Esophagus muscularis mucosa (tissue), 4 donors: ENCODE data around the gene NRSN2. TPM values are rescaled to one million over a fixed set of nuclear protein-coding genes. Genes with fewer than 3 reads are reported as not detected.

Experiments used
- DNase-seq: peaks from one replicate; pipeline ENCODE4 v3.0.0-alpha.2; 2017; ENCODE audit errors: extremely low spot score
- H3K27ac ChIP-seq, 4 donors: fragments of 200-600 bp; sonication (generic); replicated peaks in 1 of 4; 1 replicate in 3 of 4; 2 replicates in 1 of 4; pipeline ENCODE4 v1.5.1; 2016 to 2019; ENCODE audit warnings: mild to moderate bottlenecking in 1 of 4
- H3K27me3 ChIP-seq, 4 donors: fragments of 200-600 bp; sonication (generic); one replicate each; pipeline versions ENCODE4 v1.5.1 to v1.6.0; 2016 to 2019
- H3K36me3 ChIP-seq, 4 donors: fragments of 200-600 bp; sonication (generic); one replicate each; pipeline ENCODE4 v1.5.1; 2016 to 2019
- H3K4me1 ChIP-seq, 4 donors: fragments of 200-600 bp; sonication (generic); one replicate each; pipeline ENCODE4 v1.5.1; 2016 to 2019
- H3K4me3 ChIP-seq, 4 donors: fragments of 200-600 bp; sonication (generic); 1 replicate in 2 of 4; 2 replicates in 2 of 4; pipeline ENCODE4 v1.5.1; 2016 to 2019; ENCODE audit warnings: mild to moderate bottlenecking in 4 of 4, moderate library complexity in 1 of 4
- H3K9me3 ChIP-seq, 4 donors: fragments of 200-600 bp; sonication (generic); 1 replicate in 3 of 4; 2 replicates in 1 of 4; pipeline ENCODE4 v1.5.1; 2016 to 2019
- EP300 ChIP-seq: sonication (generic); formaldehyde crosslinking; IDR thresholded peaks from one replicate; pipeline ENCODE4 v1.6.1; 2017; ENCODE audit warnings: antibody characterized with exemption
- POLR2A ChIP-seq: fragments of 450-650 bp; IDR thresholded peaks from one replicate; pipeline ENCODE4 v1.6.1; 2017; ENCODE audit warnings: antibody characterized with exemption, moderate library complexity, mild to moderate bottlenecking, low read depth
- POLR2AphosphoS5 ChIP-seq, 2 donors: sonication (generic); formaldehyde crosslinking; IDR thresholded peaks; one replicate each; pipeline ENCODE4 v1.6.1; 2017; ENCODE audit warnings: antibody characterized with exemption in 2 of 2
- WGBS: methylation state at CpG from one replicate; pipeline ENCODE4 v1.1.5; 2018; 5-methylcytosine and 5-hydroxymethylcytosine counted together
- intact Hi-C: fragments of 100-400 bp; cut with DNase I; formaldehyde crosslinking; loops from one replicate; pipeline ENCODE4 v1.15.1; 2023
- total RNA-seq, 4 donors: library from RNA; depleted of rRNA; stranded (reverse); fragments of >200 nt; gene quantifications; one replicate each; pipeline versions ENCODE4 v1.1.0 to v1.2.1, GENCODE V29; 2016
- TF ChIP-seq, protein P1 (sequence below), 3 experiments: fragments of 200-600 bp in 2 of 3; fragments of 450-650 bp in 1 of 3; sonication (generic) in 2 of 3; IDR thresholded peaks; one replicate each; pipeline ENCODE4 v1.5.1; 2017 to 2019; ENCODE audit warnings: antibody characterized with exemption in 3 of 3, mild to moderate bottlenecking in 2 of 3, moderate library complexity in 1 of 3

Gene NRSN2
- total RNA-seq, 4 donors from 2014 or later: 20.8 to 72.8 (median 48.9) TPM

DNA sequence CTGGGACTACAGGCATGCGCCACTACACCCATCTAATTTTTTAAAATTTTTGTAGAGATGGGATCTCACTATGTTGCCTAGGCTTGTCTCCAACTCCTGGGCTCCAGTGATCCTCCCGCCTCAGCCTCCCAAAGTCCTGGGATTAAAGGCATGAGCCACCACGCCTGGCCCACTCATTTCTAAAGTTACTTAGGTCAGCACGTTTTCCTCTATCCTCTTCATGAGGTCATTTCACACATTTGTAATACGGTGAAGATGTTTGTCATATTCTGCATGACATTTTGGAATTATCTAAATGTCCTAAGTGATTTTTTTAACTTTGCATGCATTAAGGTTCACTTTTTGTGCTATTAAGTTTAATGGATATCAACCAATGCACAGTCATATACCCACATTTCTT, 33.5 kb upstream of the NRSN2 start:
- Histone ChIP-seq H3K9me3 (no peaks in the 10 kb centered on the region), H3K4me1 (peaks cover 14 to 25% (median 18%) of the 10 kb centered on the region in 4 donors), H3K27me3 (no peaks in the 10 kb centered on the region), H3K27ac (no peak overlapping the region), H3K4me3 (no peak overlapping the region), H3K36me3 (peaks cover 0 to 15% (median 9%) of the 10 kb centered on the region in 4 donors)
- TF ChIP-seq EP300: no peak
- TF ChIP-seq, protein P1, sequence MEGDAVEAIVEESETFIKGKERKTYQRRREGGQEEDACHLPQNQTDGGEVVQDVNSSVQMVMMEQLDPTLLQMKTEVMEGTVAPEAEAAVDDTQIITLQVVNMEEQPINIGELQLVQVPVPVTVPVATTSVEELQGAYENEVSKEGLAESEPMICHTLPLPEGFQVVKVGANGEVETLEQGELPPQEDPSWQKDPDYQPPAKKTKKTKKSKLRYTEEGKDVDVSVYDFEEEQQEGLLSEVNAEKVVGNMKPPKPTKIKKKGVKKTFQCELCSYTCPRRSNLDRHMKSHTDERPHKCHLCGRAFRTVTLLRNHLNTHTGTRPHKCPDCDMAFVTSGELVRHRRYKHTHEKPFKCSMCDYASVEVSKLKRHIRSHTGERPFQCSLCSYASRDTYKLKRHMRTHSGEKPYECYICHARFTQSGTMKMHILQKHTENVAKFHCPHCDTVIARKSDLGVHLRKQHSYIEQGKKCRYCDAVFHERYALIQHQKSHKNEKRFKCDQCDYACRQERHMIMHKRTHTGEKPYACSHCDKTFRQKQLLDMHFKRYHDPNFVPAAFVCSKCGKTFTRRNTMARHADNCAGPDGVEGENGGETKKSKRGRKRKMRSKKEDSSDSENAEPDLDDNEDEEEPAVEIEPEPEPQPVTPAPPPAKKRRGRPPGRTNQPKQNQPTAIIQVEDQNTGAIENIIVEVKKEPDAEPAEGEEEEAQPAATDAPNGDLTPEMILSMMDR (IDR thresholded peaks at IDR 0.05): no peak
- TF ChIP-seq POLR2AphosphoS5 (IDR thresholded peaks at IDR 0.05): no peak
- no peak for TF ChIP-seq POLR2A
- DNase-seq: no peak
- 97% methylated on average over 5 of the region's 5 CpGs for WGBS
- intact Hi-C loops: no loop called here

DNA sequence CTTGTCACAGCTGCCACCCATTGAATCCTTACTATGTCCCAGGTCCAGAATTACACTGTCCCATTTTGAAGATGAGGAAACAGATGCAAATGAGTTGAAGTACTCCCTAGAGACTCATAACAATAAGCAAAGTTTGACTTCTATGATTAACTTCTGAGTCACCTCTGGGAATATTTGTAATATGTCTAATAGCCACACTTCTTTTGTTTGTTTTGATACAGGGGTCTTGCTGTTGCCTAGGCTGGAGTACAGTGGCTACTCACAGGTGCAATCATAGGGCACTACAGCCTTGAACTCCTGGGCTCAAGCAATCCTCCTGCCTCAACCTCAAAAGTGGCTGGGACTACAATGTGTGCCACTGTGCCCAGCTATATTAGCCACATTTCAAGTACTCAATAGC, 33.0 kb upstream of the NRSN2 start:
- no peak for TF ChIP-seq EP300
- TF ChIP-seq POLR2AphosphoS5 (IDR thresholded peaks at IDR 0.05): no peak
- Histone ChIP-seq H3K27me3 (no peaks in the 10 kb centered on the region), H3K27ac (no peak overlapping the region), H3K9me3 (no peaks in the 10 kb centered on the region), H3K36me3 (peaks cover 0 to 16% (median 10%) of the 10 kb centered on the region in 4 donors), H3K4me1 (peaks cover 14 to 22% (median 18%) of the 10 kb centered on the region in 4 donors), H3K4me3 (no peak overlapping the region)
- intact Hi-C loops: no loop called here
- DNase-seq: no peak

DNA sequence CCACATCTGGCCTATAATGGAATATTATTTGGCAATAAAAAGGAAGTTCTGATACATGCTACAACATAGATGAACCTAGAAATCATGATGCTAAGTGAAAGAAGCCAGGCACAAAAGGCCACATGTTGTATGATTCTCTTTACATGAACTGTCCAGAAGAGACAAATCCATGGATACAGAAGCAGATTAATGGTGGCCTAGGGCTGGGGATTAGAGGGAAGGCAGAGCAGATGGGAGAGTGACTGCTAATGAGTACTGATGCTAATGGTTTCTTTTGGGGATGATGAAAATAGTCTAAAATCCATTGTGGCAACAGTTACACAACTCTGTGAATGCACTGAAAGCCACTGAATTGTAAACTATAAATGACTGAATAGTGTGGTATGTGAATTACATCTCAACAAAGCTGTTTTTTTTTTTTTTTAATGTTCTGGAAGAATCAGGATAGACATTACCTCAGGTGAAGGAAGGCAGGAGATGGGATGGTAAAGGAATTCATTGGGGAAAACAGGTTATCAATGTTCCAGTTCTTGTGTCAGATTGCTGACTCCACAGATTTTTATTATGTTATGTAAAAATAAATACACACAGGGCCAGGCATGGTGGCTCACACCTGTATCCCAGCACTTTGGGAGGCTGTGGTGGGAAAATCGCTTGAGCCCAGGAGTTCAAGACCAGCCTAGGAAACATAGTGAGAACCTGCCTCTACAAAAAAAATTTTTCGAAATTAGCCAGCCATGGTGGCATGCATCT, 30.4 kb upstream of the NRSN2 start:
- Histone ChIP-seq H3K4me1 (no peaks in the 10 kb centered on the region), H3K4me3 (no peak overlapping the region), H3K9me3 (no peaks in the 10 kb centered on the region), H3K36me3 (peaks cover 0 to 30% (median 19%) of the 10 kb centered on the region in 4 donors), H3K27ac (no peak overlapping the region), H3K27me3 (no peaks in the 10 kb centered on the region)
- no peak for TF ChIP-seq EP300
- no peak for TF ChIP-seq POLR2AphosphoS5 (IDR thresholded peaks at IDR 0.05)
- TF ChIP-seq, protein P1 (IDR thresholded peaks at IDR 0.05): no peak
- no peak for TF ChIP-seq POLR2A
- WGBS: 88% methylated on average over 2 of the region's 2 CpGs
- intact Hi-C loops: no loop called here
- no peak for DNase-seq

DNA sequence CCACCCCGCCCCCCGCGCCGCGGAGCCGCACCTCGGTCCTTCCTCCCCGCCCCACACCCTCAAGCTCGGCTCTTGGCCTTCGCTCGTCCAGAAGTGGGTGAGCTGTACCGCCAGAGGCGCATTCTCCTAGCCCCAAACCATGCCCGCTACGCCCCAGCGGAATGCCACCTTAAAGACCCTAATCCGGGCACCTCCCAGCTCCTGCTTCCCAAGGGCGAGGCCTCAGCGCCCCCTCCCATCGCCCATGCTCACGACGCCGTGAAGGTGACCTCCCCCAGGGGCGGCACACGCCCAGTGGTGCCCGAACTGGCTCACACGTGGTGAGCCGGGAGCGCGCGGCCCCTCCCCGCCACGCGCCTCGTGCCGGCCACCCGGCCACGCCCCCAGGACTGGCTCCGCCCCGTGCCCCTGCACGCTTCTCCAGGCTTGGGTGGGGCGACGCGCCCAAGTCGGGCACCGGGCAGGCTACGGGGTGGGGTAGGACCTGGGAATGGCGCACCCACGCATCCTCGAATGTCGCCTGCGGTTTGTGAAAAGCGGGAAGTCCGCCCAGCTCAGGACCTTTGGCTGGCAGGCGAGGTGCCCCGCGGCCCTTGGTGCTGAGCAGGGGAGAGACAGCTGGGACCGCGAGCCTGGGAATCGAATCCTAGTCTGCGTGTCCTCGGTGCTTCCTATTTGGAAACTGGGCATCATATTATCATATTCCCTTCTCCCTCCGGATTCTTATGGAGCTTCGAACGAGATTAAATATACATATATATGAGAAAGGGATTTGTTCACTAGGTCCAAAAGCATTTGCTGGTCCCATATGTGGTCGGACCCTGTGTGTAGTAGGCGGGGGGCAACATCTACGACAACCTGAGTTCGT, 22.5 kb upstream of the NRSN2 start:
- intact Hi-C loops: no loop called here
- Histone ChIP-seq H3K36me3 (peaks cover 0 to 17% (median 10%) of the 10 kb centered on the region in 4 donors), H3K9me3 (no peaks in the 10 kb centered on the region), H3K27me3 (no peaks in the 10 kb centered on the region), H3K27ac (peak overlapping the region; percentile 81 to 98 (median 97)), H3K4me3 (peak overlapping the region; percentile 60 to 97 (median 72)), H3K4me1 (peaks cover 16 to 53% (median 47%) of the 10 kb centered on the region in 4 donors)
- DNase-seq: peak; percentile 96
- TF ChIP-seq POLR2AphosphoS5 (IDR thresholded peaks at IDR 0.05) (peak; percentile 91 to 94), POLR2A (peak; percentile 66), EP300 (no peak)
- TF ChIP-seq, protein P1 (IDR thresholded peaks at IDR 0.05): peak; percentile 14 to 41 (median 15)
- WGBS: 2% methylated on average over 24 of the region's 69 CpGs
